Esophagus muscularis mucosa (tissue), 3 donors: ENCODE data around the gene XIRP2.

Source experiments
- POLR2A ChIP-seq: fragments of 450-650 bp; IDR thresholded peaks from one replicate; pipeline ENCODE4 v1.6.1; 2017; ENCODE audit warnings: antibody characterized with exemption, moderate library complexity, mild to moderate bottlenecking, low read depth
- TF ChIP-seq, protein P1 (sequence below), 3 experiments: fragments of 200-600 bp in 2 of 3; fragments of 450-650 bp in 1 of 3; sonication (generic) in 2 of 3; IDR thresholded peaks; one replicate each; pipeline ENCODE4 v1.5.1; 2017 to 2019; ENCODE audit warnings: antibody characterized with exemption in 3 of 3, mild to moderate bottlenecking in 2 of 3, moderate library complexity in 1 of 3

DNA sequence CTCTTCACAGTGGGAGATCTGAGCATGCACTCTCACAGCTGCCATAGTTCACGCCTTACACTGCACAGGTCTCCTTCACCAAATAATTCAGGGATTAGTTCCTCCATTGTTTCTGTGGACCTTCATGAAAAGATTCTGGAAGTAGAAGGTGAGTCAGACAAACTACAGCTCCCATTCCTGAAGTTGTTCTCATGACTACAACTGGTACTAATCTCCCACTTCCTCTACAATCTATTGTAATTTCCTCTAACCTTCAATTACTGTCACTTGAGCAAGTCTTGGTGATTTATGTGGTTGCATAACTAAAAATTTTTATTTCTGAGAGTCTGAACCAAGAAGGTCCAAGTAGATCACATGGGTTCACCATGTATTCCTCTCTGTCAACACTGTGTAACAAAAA is 128.7 kb downstream of the XIRP2 start:
- TF ChIP-seq, protein P1, sequence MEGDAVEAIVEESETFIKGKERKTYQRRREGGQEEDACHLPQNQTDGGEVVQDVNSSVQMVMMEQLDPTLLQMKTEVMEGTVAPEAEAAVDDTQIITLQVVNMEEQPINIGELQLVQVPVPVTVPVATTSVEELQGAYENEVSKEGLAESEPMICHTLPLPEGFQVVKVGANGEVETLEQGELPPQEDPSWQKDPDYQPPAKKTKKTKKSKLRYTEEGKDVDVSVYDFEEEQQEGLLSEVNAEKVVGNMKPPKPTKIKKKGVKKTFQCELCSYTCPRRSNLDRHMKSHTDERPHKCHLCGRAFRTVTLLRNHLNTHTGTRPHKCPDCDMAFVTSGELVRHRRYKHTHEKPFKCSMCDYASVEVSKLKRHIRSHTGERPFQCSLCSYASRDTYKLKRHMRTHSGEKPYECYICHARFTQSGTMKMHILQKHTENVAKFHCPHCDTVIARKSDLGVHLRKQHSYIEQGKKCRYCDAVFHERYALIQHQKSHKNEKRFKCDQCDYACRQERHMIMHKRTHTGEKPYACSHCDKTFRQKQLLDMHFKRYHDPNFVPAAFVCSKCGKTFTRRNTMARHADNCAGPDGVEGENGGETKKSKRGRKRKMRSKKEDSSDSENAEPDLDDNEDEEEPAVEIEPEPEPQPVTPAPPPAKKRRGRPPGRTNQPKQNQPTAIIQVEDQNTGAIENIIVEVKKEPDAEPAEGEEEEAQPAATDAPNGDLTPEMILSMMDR (IDR thresholded peaks at IDR 0.05) = no peak
- no peak for TF ChIP-seq POLR2A
